ENCODE results near the gene RAC3.

The RAC3 gene

DNA sequence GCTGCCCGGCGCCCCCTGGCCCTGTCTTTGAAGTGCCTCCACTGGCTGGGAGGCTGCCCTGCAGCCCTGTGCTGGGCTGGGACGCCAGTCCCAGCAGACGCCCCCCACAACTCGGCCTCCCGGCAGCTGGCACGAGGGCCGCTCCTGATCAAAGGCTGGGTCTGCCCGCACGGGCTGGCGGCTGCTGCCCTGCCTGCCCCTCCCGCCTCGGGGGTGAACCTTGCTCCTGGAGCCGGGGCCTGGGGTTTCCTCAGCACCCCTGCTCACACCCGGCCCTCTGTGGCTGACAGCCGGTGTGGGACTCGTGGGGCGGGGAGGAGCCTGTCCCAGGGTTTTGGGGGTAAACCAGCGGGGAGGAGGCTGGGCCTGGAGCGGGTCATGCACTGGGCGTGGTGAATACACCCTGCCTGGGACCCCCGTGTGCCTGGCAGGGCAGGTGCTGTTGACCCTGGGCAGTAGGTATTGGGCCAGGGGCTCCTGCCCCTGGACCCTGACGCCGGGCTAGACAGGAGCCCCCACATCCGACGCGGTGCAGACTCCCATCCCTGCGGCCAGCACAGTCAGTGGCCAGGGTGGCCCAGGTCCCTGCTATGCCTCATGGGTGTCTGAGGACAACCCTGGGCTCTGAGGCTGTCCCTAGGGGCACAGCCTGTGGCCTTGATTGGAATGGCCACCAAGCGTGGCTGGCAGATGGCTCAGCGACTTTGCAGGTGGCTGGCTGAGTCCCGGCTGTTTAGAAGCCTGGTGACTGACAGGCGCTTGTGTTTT, 30.5 kb upstream of the RAC3 start:
- TF ChIP-seq EZH2phosphoT487 (conservative IDR thresholded peaks at IDR 0.05; ENCODE audit: low read length) = no peak
- TF ChIP-seq, protein P1, sequence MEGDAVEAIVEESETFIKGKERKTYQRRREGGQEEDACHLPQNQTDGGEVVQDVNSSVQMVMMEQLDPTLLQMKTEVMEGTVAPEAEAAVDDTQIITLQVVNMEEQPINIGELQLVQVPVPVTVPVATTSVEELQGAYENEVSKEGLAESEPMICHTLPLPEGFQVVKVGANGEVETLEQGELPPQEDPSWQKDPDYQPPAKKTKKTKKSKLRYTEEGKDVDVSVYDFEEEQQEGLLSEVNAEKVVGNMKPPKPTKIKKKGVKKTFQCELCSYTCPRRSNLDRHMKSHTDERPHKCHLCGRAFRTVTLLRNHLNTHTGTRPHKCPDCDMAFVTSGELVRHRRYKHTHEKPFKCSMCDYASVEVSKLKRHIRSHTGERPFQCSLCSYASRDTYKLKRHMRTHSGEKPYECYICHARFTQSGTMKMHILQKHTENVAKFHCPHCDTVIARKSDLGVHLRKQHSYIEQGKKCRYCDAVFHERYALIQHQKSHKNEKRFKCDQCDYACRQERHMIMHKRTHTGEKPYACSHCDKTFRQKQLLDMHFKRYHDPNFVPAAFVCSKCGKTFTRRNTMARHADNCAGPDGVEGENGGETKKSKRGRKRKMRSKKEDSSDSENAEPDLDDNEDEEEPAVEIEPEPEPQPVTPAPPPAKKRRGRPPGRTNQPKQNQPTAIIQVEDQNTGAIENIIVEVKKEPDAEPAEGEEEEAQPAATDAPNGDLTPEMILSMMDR (IDR thresholded peaks at IDR 0.05; ENCODE audit: insufficient read depth, low read length, poor library complexity, severe bottlenecking) = no peak
- H3K36me3 ChIP-seq (ENCODE audit: low read length) = no peaks in the 10 kb centered on the region
- no peaks in the 10 kb centered on the region for H3K9me3 ChIP-seq (ENCODE audit: insufficient read depth, low read length)
- H3K79me2 ChIP-seq (ENCODE audit: insufficient read depth, low read length) = no peaks in the 10 kb centered on the region
- no peak overlapping the region for H2AFZ ChIP-seq (ENCODE audit: low read depth, low read length, severe bottlenecking)
- H3K4me3 ChIP-seq (ENCODE audit: insufficient read depth, low read length, poor library complexity, severe bottlenecking) = no peak overlapping the region
- H4K20me1 ChIP-seq (ENCODE audit: low read depth, low read length) = no peaks in the 10 kb centered on the region
- no peak overlapping the region for H3K27ac ChIP-seq (ENCODE audit: low read depth, low read length)
- no peaks in the 10 kb centered on the region for H3K27me3 ChIP-seq (ENCODE audit: low read length)
- H3K4me2 ChIP-seq (ENCODE audit: low read depth, low read length, poor library complexity, severe bottlenecking) = no peak overlapping the region
- H3K9ac ChIP-seq (ENCODE audit: low read length) = no peak overlapping the region
- no peaks in the 10 kb centered on the region for H3K9me2 ChIP-seq (replicated peaks; ENCODE audit: insufficient read depth, low read length)
- no peaks in the 10 kb centered on the region for H3F3A ChIP-seq (ENCODE audit: insufficient read depth)

DNA sequence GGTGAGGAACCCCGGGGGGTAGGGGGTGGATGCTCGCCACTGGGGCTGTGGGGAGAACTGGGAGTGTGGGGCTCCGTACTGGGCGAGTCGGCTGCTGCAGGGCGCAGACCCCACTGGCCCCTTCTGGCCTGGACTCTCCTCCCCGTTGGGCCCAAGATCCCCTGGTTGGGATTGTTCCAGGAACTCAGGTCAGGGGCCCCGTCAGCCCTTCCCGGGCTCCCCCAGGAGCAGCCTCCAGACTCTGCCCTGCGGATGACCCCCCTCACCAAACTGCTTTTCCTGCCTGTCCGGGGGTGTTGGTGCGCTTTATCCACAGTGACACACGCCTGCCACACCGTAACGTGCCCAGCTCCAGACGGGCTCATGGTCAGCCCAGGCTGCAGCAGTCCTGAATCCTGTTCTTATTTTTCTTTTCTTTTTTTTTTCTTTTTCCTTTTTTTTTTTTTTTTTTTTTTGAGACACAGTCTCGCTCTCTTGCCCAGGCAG, 29.9 kb upstream of the RAC3 start:
- TF ChIP-seq, protein P1 (IDR thresholded peaks at IDR 0.05; ENCODE audit: insufficient read depth, low read length, poor library complexity, severe bottlenecking) = no peak
- TF ChIP-seq EZH2phosphoT487 (conservative IDR thresholded peaks at IDR 0.05; ENCODE audit: low read length) = no peak
- no peaks in the 10 kb centered on the region for H4K20me1 ChIP-seq (ENCODE audit: low read depth, low read length)
- H3F3A ChIP-seq (ENCODE audit: insufficient read depth) = no peaks in the 10 kb centered on the region
- H3K27me3 ChIP-seq (ENCODE audit: low read length) = no peaks in the 10 kb centered on the region
- no peak overlapping the region for H2AFZ ChIP-seq (ENCODE audit: low read depth, low read length, severe bottlenecking)
- no peak overlapping the region for H3K9ac ChIP-seq (ENCODE audit: low read length)
- H3K4me3 ChIP-seq (ENCODE audit: insufficient read depth, low read length, poor library complexity, severe bottlenecking) = no peak overlapping the region
- H3K9me3 ChIP-seq (ENCODE audit: insufficient read depth, low read length) = no peaks in the 10 kb centered on the region
- no peak overlapping the region for H3K4me2 ChIP-seq (ENCODE audit: low read depth, low read length, poor library complexity, severe bottlenecking)
- H3K9me2 ChIP-seq (replicated peaks; ENCODE audit: insufficient read depth, low read length) = no peaks in the 10 kb centered on the region
- H3K27ac ChIP-seq (ENCODE audit: low read depth, low read length) = no peak overlapping the region
- no peaks in the 10 kb centered on the region for H3K79me2 ChIP-seq (ENCODE audit: insufficient read depth, low read length)
- H3K36me3 ChIP-seq (ENCODE audit: low read length) = no peaks in the 10 kb centered on the region

DNA sequence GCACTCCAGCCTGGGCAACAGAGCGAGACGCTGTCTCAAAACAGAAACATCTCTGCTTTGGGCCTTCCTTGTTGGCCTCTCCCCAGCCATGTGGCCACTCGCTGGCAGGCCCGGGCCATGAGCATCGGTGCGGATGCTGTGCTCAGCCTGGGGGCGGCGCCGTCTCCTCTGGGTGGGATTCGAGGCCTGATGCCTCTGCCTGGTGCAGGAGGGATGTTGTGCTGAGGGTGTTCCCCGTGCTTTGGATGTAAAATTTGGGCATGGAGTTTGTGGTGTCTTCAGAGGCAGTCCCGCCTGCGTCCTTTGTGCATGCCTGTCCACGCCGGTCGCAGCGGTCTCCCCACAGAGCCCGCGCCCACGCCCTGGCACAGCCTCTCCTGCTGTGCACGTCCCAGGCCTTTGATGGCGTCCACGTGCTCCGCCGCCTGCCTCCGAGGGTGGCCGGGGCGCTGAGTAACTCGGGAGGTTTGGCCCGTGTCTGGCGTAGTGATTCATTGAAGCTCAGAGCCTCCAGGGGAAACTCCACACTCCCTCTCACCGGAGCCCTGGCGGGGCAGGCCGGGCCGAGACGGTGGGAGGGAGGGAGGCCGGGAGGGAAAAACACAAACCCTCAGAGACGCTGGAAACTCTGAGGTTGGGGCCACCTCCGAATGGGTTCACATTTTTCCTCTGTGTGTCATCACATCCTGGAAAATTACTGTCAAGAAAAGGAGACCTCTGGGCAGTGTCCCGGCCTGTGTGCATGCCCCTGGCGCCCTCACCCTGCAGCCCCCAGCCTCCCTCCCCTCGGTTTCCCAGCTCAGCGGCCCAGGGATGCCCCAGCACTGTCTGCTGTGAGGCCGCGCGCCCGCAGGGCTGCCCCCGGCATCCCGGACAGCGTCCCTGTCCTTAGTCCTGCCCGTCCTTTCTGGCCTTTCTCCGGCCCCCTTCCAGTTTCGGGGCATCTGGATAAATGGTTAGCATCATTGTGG, 27.8 kb upstream of the RAC3 start:
- TF ChIP-seq, protein P1 (IDR thresholded peaks at IDR 0.05; ENCODE audit: insufficient read depth, low read length, poor library complexity, severe bottlenecking) = no peak
- no peak for TF ChIP-seq EZH2phosphoT487 (conservative IDR thresholded peaks at IDR 0.05; ENCODE audit: low read length)
- Histone ChIP-seq H3K79me2 (ENCODE audit: insufficient read depth, low read length) (no peaks in the 10 kb centered on the region), H3K9me2 (replicated peaks; ENCODE audit: insufficient read depth, low read length) (no peaks in the 10 kb centered on the region), H3K4me3 (ENCODE audit: insufficient read depth, low read length, poor library complexity, severe bottlenecking) (no peak overlapping the region), H2AFZ (ENCODE audit: low read depth, low read length, severe bottlenecking) (no peak overlapping the region), H4K20me1 (ENCODE audit: low read depth, low read length) (no peaks in the 10 kb centered on the region), H3K4me2 (ENCODE audit: low read depth, low read length, poor library complexity, severe bottlenecking) (no peak overlapping the region), H3K9me3 (ENCODE audit: insufficient read depth, low read length) (no peaks in the 10 kb centered on the region), H3K9ac (ENCODE audit: low read length) (no peak overlapping the region), H3K27ac (ENCODE audit: low read depth, low read length) (no peak overlapping the region), H3F3A (ENCODE audit: insufficient read depth) (no peaks in the 10 kb centered on the region), H3K27me3 (ENCODE audit: low read length) (no peaks in the 10 kb centered on the region), H3K36me3 (ENCODE audit: low read length) (no peaks in the 10 kb centered on the region)
